A549 (cell line): ENCODE measurements around the gene ANKRD1. TPM values are rescaled to one million over a fixed set of nuclear protein-coding genes. Genes with fewer than 3 reads are reported as not detected.

Experiments
- ATAC-seq, 2 experiments: fragments of 200-7000 bp in 1 of 2; fragments of >200 bp in 1 of 2; cut with Nextera tagmentation in 1 of 2; cut with Tn5 transposase in 1 of 2; 3 replicates each; pipeline versions ENCODE4 v1.8.0 to v1.9.1; 2018 to 2020; ENCODE audit warnings: mild to moderate bottlenecking in 1 of 2, moderate library complexity in 1 of 2
- CTCF ChIA-PET: fragments of 300-600 bp; sonication (Branson Sonifier 250); formaldehyde crosslinking; extraction: SDS; loops from one replicate; lab custom pipeline; 2021; ENCODE audit warnings: antibody characterized with exemption, inconsistent platforms; lab: Yijun Ruan, JAX
- POLR2A ChIA-PET: fragments of 350-600 bp; formaldehyde crosslinking; extraction: SDS; loops from one replicate; lab custom pipeline; 2021; ENCODE audit warnings: antibody characterized with exemption, inconsistent platforms; lab: Yijun Ruan, JAX
- DNase-seq, 2 experiments: peaks; one replicate each; pipeline versions ENCODE4 v3.0.0 to v3.0.0-alpha.2; 2011 to 2016; ENCODE audit warnings: low read depth in 1 of 2, low spot score in 1 of 2
- FAIRE-seq: peaks from 2 replicates; lab custom pipeline; 2011; peaks lifted over from hg19 to GRCh38; lab: Jason Lieb, UNC
- H3K27ac ChIP-seq, 2 experiments: fragments of >200 bp; sonication (Bioruptor Twin); formaldehyde crosslinking; 3 replicates each; pipeline ENCODE4 v1.5.1; 2016 to 2017
- H3K4me1 ChIP-seq: fragments of >200 bp; sonication (Bioruptor Twin); formaldehyde crosslinking; 3 replicates; pipeline ENCODE4 v1.6.1; 2016
- H3K4me2 ChIP-seq: fragments of >200 bp; sonication (Bioruptor Twin); formaldehyde crosslinking; 3 replicates; pipeline ENCODE4 v1.6.1; 2016
- H3K4me3 ChIP-seq: fragments of >200 bp; sonication (Bioruptor Twin); formaldehyde crosslinking; 3 replicates; pipeline ENCODE4 v1.5.1; 2016
- H3K9me3 ChIP-seq: fragments of >200 bp; sonication (Bioruptor Twin); formaldehyde crosslinking; 3 replicates; pipeline ENCODE4 v1.6.1; 2016
- CBX8 ChIP-seq: fragments of 200-600 bp; sonication (generic); IDR thresholded peaks from 2 replicates; pipeline ENCODE4 v1.6.1; 2016
- CHD2 ChIP-seq: fragments of 150-350 bp; IDR thresholded peaks from 2 replicates; pipeline ENCODE4 v1.6.1; 2014; ENCODE audit warnings: low read length; ENCODE audit not compliant: partially characterized antibody
- E2F6 ChIP-seq: IDR thresholded peaks from 2 replicates; pipeline ENCODE4 v1.6.1; 2012; ENCODE audit warnings: low read depth, borderline replicate concordance
- HDAC2 ChIP-seq: fragments of 200-600 bp; sonication (generic); IDR thresholded peaks from 2 replicates; pipeline ENCODE4 v1.6.1; 2016
- HMGXB4 ChIP-seq: fragments of 250-450 bp; sonication (Bioruptor Pico); IDR thresholded peaks from 2 replicates; pipeline ENCODE4 v1.5.0; 2021; ENCODE audit warnings: mild to moderate bottlenecking, moderate library complexity, borderline replicate concordance
- HOXA7 ChIP-seq: fragments of 250-450 bp; sonication (Bioruptor Pico); IDR thresholded peaks from 2 replicates; pipeline ENCODE4 v1.5.0; 2020; ENCODE audit warnings: mild to moderate bottlenecking, moderate library complexity
- HOXB13 ChIP-seq: fragments of 250-450 bp; sonication (Bioruptor Pico); IDR thresholded peaks from 2 replicates; pipeline ENCODE4 v1.5.0; 2020; ENCODE audit warnings: low read depth, mild to moderate bottlenecking, moderate library complexity
- KDM1A ChIP-seq: fragments of 200-600 bp; sonication (generic); IDR thresholded peaks from 2 replicates; pipeline ENCODE4 v1.6.1; 2016; ENCODE audit warnings: low read depth, mild to moderate bottlenecking
- MAFK ChIP-seq: fragments of 450-650 bp; IDR thresholded peaks from 2 replicates; pipeline ENCODE4 v1.6.1; 2014; ENCODE audit not compliant: partially characterized antibody
- MYC ChIP-seq: IDR thresholded peaks from 2 replicates; pipeline ENCODE4 v1.6.1; 2012; ENCODE audit warnings: mild to moderate bottlenecking, inconsistent platforms, low read length, improper control_type of control experiment, borderline replicate concordance
- PHF8 ChIP-seq: fragments of 200-600 bp; sonication (generic); IDR thresholded peaks from 2 replicates; pipeline ENCODE4 v1.6.1; 2016; ENCODE audit warnings: low read depth, mild to moderate bottlenecking, antibody characterized with exemption, moderate library complexity, borderline replicate concordance
- POLR2AphosphoS2 ChIP-seq: conservative IDR thresholded peaks from 2 replicates; pipeline ENCODE4 v1.6.1; 2012; ENCODE audit warnings: low read length, improper control_type of control experiment, inconsistent platforms
- RAD21 ChIP-seq, 2 experiments: fragments of >200 bp in 1 of 2; sonication (Bioruptor Twin) in 1 of 2; formaldehyde crosslinking in 1 of 2; IDR thresholded peaks in 1 of 2; conservative IDR thresholded peaks in 1 of 2; 2 replicates in 1 of 2; 3 replicates in 1 of 2; pipeline ENCODE4 v1.6.1; 2012 to 2018; ENCODE audit warnings: inconsistent platforms in 1 of 2
- RARB ChIP-seq: fragments of 250-450 bp; sonication (Bioruptor Pico); IDR thresholded peaks from 2 replicates; pipeline ENCODE4 v1.8.0; 2021; ENCODE audit warnings: mild to moderate bottlenecking, moderate library complexity
- RFX5 ChIP-seq: fragments of 450-650 bp; IDR thresholded peaks from 2 replicates; pipeline ENCODE4 v1.7.1; 2014; ENCODE audit warnings: antibody characterized with exemption, mild to moderate bottlenecking, moderate library complexity
- SREBF2 ChIP-seq: fragments of 450-650 bp; IDR thresholded peaks from 2 replicates; pipeline ENCODE4 v1.6.1; 2014; ENCODE audit warnings: mild to moderate bottlenecking, moderate library complexity
- ZC3H11A ChIP-seq: fragments of 450-650 bp; IDR thresholded peaks from 2 replicates; pipeline ENCODE4 v1.6.1; 2014; ENCODE audit warnings: antibody characterized with exemption, mild to moderate bottlenecking
- WGBS: methylation state at CpG from one replicate; pipeline ENCODE4 v1.1.6; 2017; ENCODE audit errors: missing lambda C conversion rate; 5-methylcytosine and 5-hydroxymethylcytosine counted together
- polyA plus RNA-seq, 4 experiments: library from polyadenylated mRNA; depleted of rRNA in 3 of 4; stranded (reverse); fragments of >200 nt; fragmentation: RNase III in 1 of 4; extraction: RNeasy Plus Mini Kit Qiagen cat#74134 plus additional on column Dnase treatment in 1 of 4; gene quantifications; 2 replicates in 3 of 4; 3 replicates in 1 of 4; pipeline ENCODE4 v1.2.3, GENCODE V29; 2011 to 2017

ANKRD1 gene
- polyA plus RNA-seq, 2 of the 4 experiments (the other 2 are of a cell fraction), result 10.7 to 17.1 TPM

- ATAC-seq, result peak in 1 of 2 experiments; percentile 27; a peak in 1 of 6 replicates
- H3K9me3 ChIP-seq, result no peaks in the 10 kb centered on the region
- WGBS, result 68% methylated on average over 6 of the region's 6 CpGs
- H3K4me3 ChIP-seq, result no peak overlapping the region
- FAIRE-seq, result no peak
- ChIA-PET POLR2A (no interaction called here), CTCF (interaction anchor here (0.6 to 1.6 kb wide), 3 partner anchors 12 to 1227 kb away, joined by 3 to 5 read pairs (median 3); no protein-coding TSS in a partner anchor)
- peaks cover 21% of the 10 kb centered on the region; the same call in 2 of the 3 replicates for H3K4me1 ChIP-seq
- peak in 1 of 2 experiments; percentile 20 for DNase-seq
- TF ChIP-seq RAD21 (conservative IDR thresholded peaks at IDR 0.05 in 1 of 2, IDR thresholded peaks at IDR 0.05 in 1 of 2) (0 out of 5 replicates have a peak, but pooled peaks of 1 of the 2 experiments have one; percentile 15), CBX8 (no peak)
- peak overlapping the region; percentile 46 to 56; a peak in 4 of 6 replicates for H3K27ac ChIP-seq
- peak overlapping the region; percentile 10; the same call in 1 of the 3 replicates for H3K4me2 ChIP-seq
These were observed 49.2 kb upstream of the ANKRD1 start for GRCh38 chr10:90969947-90970673.

- no peak for FAIRE-seq
- TF ChIP-seq MAFK (no peak), HMGXB4 (CRISPR knock-in tag) (no peak), E2F6 (no peak), KDM1A (no peak), HDAC2 (no peak), ZC3H11A (no peak)
- TF ChIP-seq, all 56 proteins: peak for 0
- H3K4me3 ChIP-seq, result no peak overlapping the region
- 80% methylated on average over 5 of the region's 5 CpGs for WGBS
- no peaks in the 10 kb centered on the region for H3K9me3 ChIP-seq
- H3K4me1 ChIP-seq, result peaks cover 21% of the 10 kb centered on the region; the same call in 2 of the 3 replicates
- ChIA-PET CTCF (interaction anchor here (0.8 to 1.6 kb wide), 2 partner anchors 13 to 58 kb away, joined by 3 to 5 read pairs; no protein-coding TSS in a partner anchor), POLR2A (interaction anchor here (0.7 kb wide), 1 partner anchor 48 kb away, joined by 4 read pairs; the partner anchor contains the start of gene ANKRD1)
- H3K27ac ChIP-seq, result peak overlapping the region; percentile 46 to 56; a peak in 4 of 6 replicates
- H3K4me2 ChIP-seq, result peak overlapping the region; percentile 0; the same call in 1 of the 3 replicates
- ATAC-seq (no peak), DNase-seq (no peak)
These were observed 48.2 kb upstream of the ANKRD1 start for GRCh38 chr10:90969121-90969534.

- WGBS, result 60% methylated on average over 6 of the region's 6 CpGs
- ChIA-PET CTCF (interaction anchor here (1.3 to 1.6 kb wide), 3 partner anchors 11 to 57 kb away, joined by 3 to 5 read pairs (median 5); no protein-coding TSS in a partner anchor), POLR2A (no interaction called here)
- peak in 1 of 2 experiments; percentile 45; a peak in 2 of 6 replicates for ATAC-seq
- no peak for FAIRE-seq
- Histone ChIP-seq H3K4me3 (no peak overlapping the region), H3K4me1 (peaks cover 21% of the 10 kb centered on the region; the same call in 2 of the 3 replicates), H3K4me2 (peak overlapping the region; percentile 0; the same call in 1 of the 3 replicates), H3K9me3 (no peaks in the 10 kb centered on the region), H3K27ac (peak overlapping the region in 1 of 2 experiments; percentile 56; a peak in 1 of 6 replicates)
- peak in 1 of 2 experiments; percentile 31 for DNase-seq
- no peak for TF ChIP-seq E2F6
- no peak for TF ChIP-seq RFX5
- TF ChIP-seq POLR2AphosphoS2, result no peak
- TF ChIP-seq KDM1A, result no peak
- no peak for TF ChIP-seq SREBF2
- no peak for TF ChIP-seq HOXB13 (CRISPR knock-in tag)
- TF ChIP-seq HOXA7, result no peak
- no peak for TF ChIP-seq MYC
- no peak for TF ChIP-seq RARB (CRISPR knock-in tag)
- no peak for TF ChIP-seq HMGXB4 (CRISPR knock-in tag)
- TF ChIP-seq CHD2, result no peak
- no peak for TF ChIP-seq PHF8
These were observed 47.6 kb upstream of the ANKRD1 start for GRCh38 chr10:90968328-90969081.
